NOMO-1 treated with dmso at 0.1 percent for 144 hours (cell line): ENCODE data around the gene PBRM1.
A peak's percentile ranks its signal among the peaks of the same experiment; 100 is the strongest.

Experiments used
- DNase-seq: peaks from one replicate; lab custom pipeline; 2025; ENCODE audit not compliant: unreplicated experiment; lab: John Stamatoyannopoulos, UW

PBRM1 gene

GRCh38 chr3:52574056-52574965 lies 111.4 kb downstream of the PBRM1 start:
- DNase-seq, result no peak

DNA sequence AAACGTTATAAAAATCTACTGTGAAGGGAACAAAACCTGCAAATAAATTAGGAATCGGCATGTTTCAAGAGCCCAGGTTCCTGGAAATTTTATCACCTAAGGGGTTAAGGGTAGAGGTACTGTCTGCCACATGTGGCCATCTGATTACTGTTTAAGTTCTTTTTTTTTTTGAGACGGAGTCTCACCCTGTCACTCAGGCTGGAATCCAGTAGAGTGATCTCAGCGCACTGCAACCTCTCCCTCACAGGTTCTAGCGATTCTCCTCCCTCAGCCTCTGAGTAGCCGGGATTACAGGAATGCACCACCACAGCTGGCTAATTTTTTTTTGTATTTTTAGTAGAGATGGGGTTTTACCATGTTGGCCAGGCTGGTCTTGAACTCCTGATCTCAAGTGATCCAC lies 113.5 kb downstream of the PBRM1 start:
- no peak for DNase-seq

DNA sequence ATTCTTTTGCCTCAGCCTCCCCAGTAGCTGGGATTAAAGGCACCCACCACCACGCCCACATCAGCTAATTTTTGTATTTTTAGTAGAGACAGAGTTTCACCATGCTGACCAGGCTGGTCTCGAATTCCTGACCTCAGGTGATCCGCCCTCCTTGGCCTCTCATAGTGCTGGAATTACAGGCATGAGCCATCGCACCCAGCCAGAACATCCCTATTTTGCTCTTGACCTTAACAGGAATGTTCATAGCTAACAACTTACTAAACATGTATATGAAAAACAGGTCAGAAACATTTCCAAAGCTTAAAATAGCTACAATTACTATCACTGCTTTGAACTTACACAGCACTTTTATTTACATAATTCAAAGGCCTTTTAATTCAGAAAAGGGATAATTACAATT lies 115.6 kb downstream of the PBRM1 start:
- DNase-seq, result no peak

DNA sequence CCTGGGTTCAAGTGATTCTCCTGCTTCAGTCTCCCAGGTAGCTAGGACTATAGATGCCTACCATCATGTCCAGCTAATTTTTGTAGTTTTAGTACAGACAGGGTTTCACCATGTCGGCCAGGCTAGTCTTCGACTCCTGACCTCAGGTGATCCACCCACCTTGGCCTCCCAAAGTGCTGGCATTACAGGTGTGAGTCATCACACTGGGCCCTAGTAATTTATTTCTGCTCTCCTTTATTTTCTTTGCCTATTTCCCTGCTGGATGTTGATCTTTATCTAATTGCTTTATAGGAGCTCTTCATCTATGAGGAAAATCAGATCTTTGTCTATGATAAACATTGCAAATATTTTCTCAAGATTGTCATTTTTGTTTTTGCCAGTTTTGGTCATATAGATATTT lies 117.6 kb downstream of the PBRM1 start:
- no peak for DNase-seq

DNA sequence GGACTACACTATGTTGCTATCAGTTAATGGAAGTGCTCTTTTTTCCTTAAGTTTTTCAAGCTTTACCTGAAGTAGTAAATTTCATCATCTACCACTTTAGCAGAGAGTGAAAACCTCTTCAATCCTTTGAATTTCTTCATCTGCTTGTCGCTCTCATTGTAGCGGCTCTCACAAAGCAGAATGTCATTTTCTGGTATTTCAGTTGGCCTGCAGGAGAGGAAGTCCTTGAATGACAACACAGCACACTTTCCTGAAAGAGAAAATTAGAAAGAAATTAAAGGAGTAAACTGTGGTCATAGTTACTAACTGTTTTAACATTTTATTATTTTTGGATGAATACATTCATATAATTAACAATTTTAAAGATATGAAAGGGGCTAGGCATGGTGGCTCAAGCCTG lies 121.7 kb downstream of the PBRM1 start:
- DNase-seq, result no peak

DNA sequence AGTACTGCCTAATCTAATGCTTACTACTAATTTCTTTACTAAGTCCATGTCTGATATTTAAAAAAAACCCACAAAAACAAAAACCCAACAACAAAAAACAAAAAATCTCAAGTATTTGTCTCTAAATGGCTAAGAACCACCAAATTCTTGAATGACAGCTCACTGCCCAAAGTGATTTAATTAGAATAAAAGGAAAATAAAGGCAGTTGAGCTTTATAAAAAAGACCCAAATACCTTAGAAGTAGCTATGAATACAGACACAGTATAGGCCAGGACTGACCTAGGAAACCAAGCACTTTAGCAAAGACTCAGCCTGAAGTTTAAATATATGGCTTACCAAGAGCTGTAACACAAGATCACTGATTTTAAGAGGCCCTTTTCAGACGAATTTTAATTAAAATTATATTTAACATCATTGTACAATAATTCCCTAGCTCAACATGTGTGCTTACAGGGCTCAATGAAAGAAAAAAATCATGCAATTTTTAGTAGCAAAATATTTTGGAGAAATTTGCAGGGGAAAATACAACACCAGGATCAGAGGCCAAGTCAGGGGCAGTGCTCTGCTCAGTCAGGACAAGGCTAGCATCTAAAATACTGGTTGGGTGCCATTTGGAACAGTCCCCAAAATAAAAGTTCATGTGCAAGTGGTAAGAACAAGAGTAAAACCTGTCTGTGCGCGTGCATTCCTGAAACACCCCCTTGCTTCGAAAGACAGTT lies 124.5 kb downstream of the PBRM1 start:
- no peak for DNase-seq

DNA sequence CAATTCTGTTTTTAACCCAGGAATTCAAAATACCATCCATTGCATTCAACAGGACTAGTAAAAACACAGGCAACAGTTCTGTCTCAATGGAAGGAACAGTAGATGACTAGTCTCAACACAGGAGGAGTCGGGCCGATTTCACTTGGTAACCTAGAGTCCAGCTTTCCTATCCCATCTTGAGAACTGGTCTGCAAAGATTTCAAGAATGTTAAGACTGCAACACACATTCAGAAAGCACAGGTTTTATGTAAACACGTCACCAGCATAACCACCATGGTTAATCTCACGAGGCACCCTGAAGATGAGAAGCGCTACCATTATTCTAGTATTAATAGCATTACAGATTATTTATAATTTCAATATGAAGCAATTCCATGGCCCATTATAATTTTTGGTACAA lies 127.3 kb downstream of the PBRM1 start:
- DNase-seq, result no peak

DNA sequence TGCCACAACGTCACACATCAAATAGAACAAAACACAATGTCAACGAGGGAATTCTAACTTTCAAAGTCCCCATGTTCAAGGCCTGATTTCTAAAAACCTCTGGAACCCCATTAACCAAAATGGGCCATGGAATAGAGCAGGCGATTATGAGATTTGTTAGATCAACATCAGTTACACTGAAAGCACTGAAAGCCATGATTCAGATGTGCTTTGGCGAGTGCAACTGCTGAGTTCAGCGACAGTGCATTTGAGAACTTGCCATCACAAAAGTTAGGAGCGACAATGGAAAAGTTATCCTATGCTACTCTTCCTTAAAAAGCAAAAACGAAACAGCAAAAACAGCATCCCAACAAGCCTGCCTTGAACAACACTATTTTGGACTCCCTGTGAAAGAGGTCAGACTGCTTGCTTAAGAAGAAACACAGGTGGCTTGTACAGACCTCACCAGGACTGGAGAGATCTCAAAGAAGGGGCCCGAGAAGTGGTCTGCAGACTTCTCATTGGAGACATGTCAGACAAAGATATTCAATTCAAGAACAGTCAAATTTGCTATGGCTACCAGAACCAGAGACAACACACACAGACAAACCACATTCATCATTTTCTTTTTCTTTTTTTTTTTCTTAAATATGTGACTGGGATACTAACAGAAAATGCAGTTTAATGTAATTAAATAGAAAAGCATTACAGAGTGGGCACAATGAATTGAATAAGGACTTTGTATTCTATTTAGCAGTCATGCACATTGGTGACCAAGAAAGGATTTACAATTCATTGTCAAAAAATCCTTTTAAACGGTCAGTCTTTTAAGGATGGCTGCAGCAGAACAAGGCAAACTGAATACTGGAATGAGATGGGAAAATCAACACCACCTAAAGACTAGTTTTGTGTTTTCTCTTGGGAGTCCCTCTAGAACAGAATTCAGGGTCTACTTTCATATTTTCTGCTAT lies 128.4 kb downstream of the PBRM1 start:
- DNase-seq, result no peak

DNA sequence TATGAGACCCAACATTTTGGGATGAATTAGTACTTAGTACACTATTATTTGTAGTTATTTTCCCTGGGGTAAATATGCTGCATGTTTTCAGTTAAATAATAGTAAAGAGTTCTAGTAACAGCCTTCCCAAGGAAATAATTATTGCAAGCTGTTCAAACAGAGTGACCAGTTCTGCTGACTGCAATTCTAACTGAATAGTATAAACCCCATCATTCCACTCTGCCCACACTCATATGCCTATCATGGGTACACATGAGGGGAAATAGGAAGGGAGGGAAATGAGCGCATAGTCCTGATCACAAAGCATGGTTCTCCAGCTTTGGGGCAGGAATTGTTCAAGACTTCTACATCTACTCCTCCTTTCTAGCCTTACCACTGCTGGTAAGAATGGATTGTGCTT lies 130.7 kb downstream of the PBRM1 start:
- no peak for DNase-seq

- no peak for DNase-seq
Measured at GRCh38 chr3:52554026-52554755, 131.5 kb downstream of the PBRM1 start.

DNA sequence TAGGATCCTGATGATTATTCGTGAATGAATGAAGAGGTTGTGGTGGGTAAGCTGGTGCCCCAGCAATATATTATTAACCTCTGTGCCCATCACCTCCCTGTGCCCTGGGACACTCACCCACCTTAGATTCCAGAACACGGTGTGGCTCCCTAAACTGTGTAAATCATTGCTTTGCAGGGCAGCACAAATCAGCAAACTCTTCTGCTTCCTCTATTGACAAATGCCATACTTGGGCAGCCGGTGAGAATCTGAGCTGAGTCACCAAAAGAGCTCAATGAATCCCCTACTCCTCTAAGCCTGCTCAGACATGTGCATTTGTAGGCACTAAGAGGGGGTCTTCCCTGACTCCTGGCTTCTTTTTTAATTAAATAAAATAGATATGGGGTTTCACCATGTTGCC lies 133.6 kb downstream of the PBRM1 start:
- DNase-seq, result no peak

DNA sequence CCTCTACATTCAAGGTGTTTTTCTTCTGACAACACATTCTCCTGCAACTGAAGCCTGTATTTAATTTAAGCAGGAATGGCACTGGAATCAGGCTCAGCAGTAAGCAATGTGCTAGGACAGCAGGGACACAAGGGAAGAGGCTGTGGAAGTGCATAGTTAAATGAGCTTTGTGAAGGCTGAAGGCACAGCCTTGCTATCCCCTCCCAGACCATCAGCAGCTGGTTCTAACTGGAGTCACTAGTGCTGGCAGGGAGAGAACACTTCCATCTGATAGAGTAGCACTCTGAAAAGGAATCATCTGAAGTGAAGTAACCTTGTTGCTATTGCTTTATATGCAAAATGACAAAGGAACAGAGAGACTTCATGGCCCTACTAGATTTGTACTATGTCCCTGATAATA lies 134.6 kb downstream of the PBRM1 start:
- no peak for DNase-seq

DNA sequence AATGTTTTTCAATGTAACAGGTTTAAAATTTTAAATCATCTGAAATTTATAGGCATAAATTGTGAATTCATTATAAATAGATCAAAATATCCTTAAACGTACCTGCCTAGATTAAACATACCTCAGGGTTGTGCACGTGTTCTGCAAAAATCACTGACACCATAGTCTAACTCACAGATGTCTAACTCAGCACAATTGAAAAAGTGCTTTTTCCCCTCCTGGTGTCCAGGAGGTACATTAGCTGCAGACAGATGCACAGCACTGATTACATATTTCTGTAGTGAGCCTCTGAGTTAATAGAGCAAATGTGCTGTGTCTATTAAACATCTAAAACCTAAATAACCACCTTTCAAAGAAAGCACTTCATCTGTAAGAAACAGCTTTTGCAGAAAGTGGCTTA lies 138.6 kb downstream of the PBRM1 start:
- no peak for DNase-seq

- no peak for DNase-seq
Measured at GRCh38 chr3:52546111-52546901, 139.4 kb downstream of the PBRM1 start.

GRCh38 chr3:52544937-52545336 lies 140.8 kb downstream of the PBRM1 start:
- no peak for DNase-seq

DNA sequence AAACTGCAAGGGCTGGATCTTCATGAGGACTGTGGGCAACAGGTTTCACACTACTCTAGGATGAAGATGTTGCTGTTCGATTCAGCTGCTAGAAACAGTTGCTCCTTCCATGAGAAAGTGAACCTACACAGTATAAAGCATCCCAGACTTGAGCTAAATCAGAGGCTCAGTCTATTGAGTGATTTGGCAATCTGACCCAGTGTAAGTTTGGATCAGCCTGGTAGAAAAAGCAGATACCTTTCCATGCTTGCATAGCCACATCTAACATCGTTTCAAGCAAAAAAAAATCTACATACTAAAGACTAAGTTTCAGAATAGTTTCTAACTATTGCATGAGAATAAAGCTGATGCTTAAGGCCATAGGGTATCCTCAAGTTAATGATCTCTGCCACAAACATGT lies 144.7 kb downstream of the PBRM1 start:
- DNase-seq, result no peak

GRCh38 chr3:52539010-52539653 lies 146.6 kb downstream of the PBRM1 start:
- DNase-seq, result no peak

GRCh38 chr3:52537726-52538421 lies 147.8 kb downstream of the PBRM1 start:
- DNase-seq, result no peak

DNA sequence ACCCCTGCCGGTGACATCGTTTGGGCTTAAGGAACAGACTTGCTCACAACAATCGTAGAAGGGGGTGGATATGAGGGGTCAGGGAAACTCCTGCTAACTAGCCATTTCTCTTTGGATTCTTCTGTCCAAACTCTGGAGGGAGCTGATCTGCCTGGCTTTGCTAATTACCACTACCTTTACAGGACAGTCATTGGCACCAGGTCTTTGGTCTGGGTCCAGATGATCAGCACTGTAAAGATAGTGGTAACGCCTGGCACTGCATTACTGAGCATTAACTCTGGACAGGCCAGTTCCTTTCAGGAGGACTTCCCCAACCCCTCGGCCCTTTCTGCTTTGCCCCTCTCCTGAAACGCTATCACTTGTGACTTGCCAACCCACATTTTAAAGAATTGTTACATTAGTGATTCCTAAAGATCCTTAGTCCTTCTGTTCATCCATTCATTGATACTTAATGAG lies 148.5 kb downstream of the PBRM1 start:
- DNase-seq, result peak; percentile 37
